ENCODE data around the gene GRIP2. TPM values are rescaled to one million over a fixed set of nuclear protein-coding genes. Genes with fewer than 3 reads are reported as not detected.
A peak's percentile ranks its signal among the peaks of the same experiment; 100 is the strongest.

Gene GRIP2
- total RNA-seq, 1 donor from 2014 or later: 2.0 TPM

DNA sequence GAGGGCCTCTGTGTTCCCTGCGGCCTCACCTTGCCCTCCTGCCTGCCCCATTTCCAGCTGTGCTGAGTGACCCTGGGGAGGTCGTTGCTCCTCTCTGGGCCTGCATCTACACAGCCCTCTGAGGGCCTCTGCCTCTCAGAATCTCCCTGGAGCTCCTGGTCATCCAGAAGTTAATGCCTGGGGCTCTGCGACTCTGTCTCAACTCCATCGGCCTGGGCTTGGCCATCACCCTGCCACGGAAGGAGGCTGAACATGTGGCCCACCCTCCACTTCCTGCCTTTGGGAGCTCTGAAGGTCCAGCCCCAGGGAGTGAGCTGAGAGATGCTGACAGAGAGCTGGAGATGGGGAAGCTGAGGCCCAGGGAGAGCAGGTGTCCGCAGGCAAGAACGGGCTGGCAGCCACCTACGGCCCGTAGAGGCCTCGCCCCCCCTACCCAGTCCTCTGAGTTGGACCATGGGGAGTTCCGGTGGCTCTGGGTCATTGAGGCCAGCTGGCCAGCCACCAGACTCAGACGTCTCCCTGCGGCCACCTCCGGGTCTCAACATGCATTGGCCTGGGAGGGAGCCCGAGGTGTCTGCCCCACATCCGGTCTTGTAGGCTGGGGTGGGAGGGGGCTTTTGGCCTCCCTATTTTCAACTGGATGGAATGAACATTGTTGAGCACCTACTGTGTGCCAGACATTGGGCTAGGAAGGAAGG, 34.2 kb downstream of the GRIP2 start:
- ATAC-seq: no peak

DNA sequence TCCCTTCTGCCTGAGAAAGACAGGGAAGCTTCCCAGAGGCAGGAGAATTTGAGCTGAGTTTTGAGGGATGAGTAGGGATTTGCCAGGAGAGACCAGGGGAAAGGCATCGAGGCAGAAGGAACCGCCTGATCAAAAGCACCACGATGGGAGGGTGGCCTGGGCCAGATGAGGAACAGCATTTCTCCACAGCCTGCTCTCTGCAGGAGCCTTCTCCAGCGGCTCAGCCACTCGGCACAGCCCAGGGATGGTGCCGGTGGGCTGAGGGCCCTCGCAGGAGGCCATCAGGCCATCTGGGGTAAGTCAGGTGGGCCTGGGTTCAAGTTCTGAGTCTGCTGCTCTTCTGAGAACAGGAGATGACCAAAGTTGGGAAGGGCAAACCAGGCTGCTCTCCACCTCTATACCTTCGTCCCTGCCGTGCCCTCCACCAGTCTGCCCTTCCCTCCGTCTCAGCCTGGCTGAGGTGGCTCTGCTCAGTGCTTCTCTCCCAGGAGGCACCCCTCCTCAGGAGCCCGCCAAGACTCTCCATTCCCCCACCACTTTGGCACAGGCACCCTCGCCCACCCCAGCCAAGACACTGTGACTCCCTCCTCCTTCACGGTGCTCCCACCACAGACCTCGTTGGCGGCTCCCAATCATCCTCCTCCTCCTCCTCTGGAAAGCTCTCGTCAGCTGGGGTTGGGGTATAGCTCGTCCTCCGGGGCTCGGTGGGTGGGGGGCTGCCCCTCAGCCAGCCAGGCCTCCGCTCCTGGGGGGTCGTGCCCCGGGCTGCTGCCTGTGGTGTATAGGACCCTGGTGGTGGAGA, 34.9 kb downstream of the GRIP2 start:
- no peak for ATAC-seq

DNA sequence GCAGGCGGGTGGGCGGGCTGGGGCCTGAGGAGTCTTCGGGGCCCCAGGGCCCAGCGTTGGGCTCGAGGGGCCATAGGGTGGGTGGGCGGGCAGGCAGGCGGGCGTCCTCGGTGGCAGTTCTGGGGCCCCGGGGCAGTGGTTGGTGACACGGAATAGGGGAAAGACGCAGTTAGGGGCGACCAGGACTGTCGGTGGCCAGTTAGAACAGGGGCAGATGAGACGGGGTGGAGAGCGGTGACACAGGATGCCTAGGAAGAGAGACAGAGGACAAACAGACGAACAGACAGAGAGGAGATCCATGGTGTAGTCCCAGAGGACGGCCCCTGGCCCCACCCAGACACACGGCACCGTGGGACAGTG, 36.5 kb downstream of the GRIP2 start:
- no peak for ATAC-seq

- ATAC-seq: no peak
Measured at GRCh38 chr3:14503033-14503705, 37.0 kb downstream of the GRIP2 start.

DNA sequence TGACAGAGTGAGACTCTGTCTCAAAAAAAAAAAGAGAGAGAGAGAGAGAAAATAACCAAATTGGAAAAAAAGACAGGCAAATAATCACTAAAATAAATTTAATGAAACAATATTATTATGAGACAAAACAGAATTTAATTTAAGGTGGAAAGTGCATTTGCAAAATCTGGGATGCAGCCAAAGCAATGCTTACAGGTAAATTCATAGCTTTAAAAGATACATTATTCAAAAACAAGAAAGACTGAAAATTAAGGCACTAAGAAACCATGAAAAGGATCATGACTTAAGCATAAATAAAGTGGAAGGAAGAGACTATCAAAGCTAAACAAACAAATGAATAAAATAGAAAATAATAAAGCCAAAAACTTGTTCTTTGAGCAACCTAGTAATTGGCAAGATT, 37.7 kb downstream of the GRIP2 start:
- no peak for ATAC-seq

DNA sequence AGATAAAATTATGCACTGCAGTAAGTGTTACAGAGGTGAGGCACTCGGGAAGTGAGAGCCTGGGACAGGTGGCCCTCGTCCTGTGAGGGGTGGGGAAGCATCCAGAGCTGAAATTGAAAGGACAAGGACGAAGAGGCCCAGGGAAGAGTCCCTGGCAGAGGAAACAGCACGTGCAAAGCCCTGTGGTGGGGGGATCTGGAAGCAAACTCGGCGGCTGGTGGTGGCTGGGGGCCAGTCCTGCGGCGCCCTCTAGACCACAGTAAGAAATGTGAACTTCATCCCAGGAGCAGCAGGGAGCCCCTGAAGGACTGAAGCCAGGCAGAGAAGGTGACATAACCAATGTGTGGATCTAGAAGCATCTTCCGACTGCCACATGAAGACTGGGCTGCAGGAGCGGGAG, 42.8 kb downstream of the GRIP2 start:
- no peak for ATAC-seq

DNA sequence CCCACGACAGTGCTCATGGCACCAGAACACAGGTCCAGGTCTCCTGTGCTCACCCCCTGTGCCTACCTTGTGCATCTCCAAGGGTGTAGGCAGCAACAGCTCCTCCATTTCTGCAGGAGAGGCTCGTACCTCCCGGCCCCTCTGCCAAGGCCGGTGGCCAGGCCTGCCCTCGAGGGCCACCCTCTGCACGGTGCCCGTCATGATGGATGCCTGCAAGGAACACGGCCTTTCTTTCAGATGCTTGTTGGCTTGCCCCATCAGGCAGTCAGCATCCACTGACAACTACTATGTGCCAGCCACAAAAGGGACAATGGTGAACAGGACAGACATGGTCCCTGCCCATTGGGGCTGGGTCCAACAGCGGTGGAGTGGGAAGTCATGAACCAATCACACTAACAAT, 43.8 kb downstream of the GRIP2 start:
- no peak for ATAC-seq

- no peak for ATAC-seq
Measured at GRCh38 chr3:14494973-14495300, 45.2 kb downstream of the GRIP2 start.

DNA sequence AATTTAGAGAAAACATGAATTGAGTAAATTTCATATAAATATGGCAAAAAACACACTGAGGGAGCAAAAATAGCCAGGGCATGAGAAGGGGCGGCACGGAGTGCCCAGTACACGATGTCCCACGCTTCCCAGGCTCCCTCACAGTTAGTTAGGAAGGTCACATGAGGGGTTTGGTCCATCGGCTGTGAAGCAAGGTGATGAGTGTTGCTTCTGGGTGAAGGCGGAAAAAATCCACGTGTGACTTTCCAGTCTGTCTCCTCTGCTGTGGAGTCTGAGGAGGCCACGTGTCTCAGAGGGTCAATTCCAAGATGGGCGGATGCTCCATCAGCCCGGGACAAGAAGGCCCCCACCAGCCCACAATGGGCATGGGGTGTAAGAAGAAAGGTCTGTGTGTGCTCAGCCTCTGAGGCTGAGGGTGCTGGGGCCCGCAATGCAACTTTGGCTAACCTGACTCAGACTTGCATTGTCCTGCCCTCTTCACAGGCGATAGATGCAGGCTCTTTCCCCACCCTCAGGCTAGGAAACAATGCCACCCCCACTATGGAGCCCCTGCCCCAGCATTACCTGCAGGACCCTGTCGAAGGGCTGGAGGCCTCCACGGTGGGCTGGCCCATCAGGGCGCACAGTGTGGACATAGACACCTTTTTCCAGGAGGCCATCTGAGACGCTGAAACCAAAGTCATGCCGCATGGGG, 45.7 kb downstream of the GRIP2 start:
- no peak for ATAC-seq

GRCh38 chr3:14492948-14493881, 46.9 kb downstream of the GRIP2 start:
- no peak for ATAC-seq

DNA sequence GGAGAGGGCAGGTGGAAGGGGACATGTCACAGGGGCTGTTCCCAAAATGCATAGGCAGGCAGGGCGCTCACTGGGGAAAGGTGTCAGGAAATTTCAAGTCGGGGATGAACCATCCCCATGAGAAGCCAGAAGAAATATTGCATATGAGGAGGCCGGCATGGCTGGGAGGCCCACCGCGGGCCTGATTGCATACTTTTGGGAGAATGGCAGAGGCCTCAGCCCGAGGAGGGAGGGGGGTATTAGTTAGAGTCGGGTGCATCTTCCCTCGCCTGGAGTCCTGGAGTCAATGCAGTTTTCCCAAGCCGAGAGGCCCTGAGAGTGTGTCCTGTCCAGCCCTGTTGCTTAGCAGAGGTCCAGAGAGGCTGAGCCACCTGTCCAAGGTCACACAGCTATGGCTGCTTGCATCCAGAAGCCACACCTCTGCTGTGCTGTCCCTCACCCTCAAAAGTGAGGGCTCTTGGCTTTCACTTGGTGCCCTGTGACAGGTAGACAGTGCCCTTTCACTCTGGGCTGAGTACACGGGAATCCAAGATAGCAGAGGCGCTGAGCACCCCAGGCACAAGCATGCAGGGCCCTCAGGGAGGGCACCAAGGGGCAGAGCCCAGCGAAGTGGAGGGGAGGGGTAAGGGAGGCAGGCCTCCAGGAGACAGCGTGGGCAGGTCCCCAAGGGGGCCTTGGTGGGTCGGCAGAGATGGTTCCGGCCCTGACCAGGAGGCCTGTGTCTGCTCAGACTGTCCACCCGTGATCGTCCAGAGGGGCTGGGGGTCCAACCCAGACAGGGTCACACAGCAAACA, 48.5 kb downstream of the GRIP2 start:
- no peak for ATAC-seq

GRCh38 chr3:14490831-14491230, 49.3 kb downstream of the GRIP2 start:
- ATAC-seq: no peak

- peak; percentile 12 for ATAC-seq
Measured at GRCh38 chr3:14490255-14490654, 49.9 kb downstream of the GRIP2 start.

- no peak for ATAC-seq
Measured at GRCh38 chr3:14489641-14490040, 50.5 kb downstream of the GRIP2 start.

DNA sequence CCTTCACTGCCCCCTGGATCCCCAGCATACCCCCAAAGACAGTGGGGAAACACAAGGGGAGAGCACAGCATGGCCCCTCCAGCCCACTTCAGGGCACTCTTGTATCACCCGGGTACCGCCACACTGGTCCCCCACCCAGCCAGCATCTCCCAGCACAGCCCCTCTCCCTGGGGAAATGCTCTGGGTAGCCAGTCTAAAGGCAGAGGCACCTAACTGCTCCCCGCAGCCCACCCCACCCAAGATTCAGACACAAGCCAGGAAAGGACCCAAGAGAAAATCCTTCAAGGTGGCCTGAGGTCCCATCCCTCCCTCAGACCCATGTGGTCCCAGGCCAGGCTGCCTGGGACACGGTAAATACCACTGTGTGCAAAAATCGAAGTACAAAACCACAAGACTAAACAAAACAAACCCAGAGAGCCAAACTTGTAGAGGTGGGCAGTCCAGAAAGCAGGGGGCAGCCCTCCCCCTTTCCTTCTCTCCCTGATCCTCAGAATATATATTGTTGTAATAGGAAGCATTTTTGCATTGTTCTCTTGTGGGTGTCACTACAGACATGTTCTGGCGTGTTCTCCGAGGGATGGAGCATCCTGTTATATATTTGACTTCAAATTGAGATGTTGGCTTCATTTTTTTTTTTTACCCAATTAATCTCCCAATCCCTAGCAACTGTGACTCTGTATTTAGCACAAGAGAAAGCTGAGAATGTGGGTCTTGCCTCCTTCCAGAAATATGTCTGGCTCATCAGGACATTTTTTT, 51.7 kb downstream of the GRIP2 start:
- ATAC-seq: no peak

- ATAC-seq: no peak
Measured at GRCh38 chr3:14487821-14488220, 52.3 kb downstream of the GRIP2 start.

DNA sequence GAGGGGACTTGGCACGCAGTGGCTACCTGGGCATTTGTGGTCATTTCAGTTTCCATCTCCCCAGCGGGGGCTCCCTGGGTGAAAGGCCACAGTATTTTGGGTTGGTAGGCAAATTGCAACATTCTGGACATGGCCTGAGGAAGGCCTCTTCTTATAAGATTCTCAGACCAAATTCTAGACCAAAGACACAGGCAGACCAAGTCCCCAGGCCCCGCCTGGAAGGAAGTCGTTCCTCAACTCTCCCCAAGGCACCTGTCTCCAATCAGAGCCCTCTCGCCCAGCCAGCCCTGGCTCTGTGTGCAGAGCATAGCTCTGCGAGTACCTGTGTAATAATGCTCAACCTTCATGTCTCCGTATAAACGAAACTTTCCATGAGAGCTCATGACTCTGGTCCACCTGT, 53.1 kb downstream of the GRIP2 start:
- ATAC-seq: no peak

- no peak for ATAC-seq
Measured at GRCh38 chr3:14486460-14486859, 53.7 kb downstream of the GRIP2 start.

GRCh38 chr3:14485981-14486380, 54.2 kb downstream of the GRIP2 start:
- no peak for ATAC-seq

GRCh38 chr3:14484741-14485140, 55.4 kb downstream of the GRIP2 start:
- no peak for ATAC-seq

GRCh38 chr3:14483286-14483685, 56.9 kb downstream of the GRIP2 start:
- ATAC-seq: no peak
